Activated CD4-positive, alpha-beta memory T cell treated with anti-CD3 and anti-CD28 coated beads for 36 hours (primary cell): ENCODE measurements around the gene CCDC43. TPM values are rescaled to one million over a fixed set of nuclear protein-coding genes. Genes with fewer than 3 reads are reported as not detected.

ENCODE experiments used
- CTCF ChIA-PET: fragments of 350-600 bp; sonication (Branson Sonifier 250); formaldehyde crosslinking; loops from one replicate; lab custom pipeline; 2021; ENCODE audit warnings: antibody characterized with exemption, inconsistent platforms; lab: Charles Lee
- POLR2A ChIA-PET: fragments of 350-600 bp; sonication (Branson Sonifier 250); formaldehyde crosslinking; loops from one replicate; lab custom pipeline; 2021; ENCODE audit warnings: antibody characterized with exemption; lab: Charles Lee
- DNase-seq: peaks from one replicate; pipeline ENCODE4 v3.0.0-alpha.2; 2020
- H3K27ac Mint-ChIP-seq: one replicate; pipeline ENCODE4 v1.8.0; 2021; ENCODE audit warnings: mixed read lengths
- H3K27me3 Mint-ChIP-seq: one replicate; pipeline ENCODE4 v1.8.0; 2021; ENCODE audit warnings: mixed read lengths
- H3K36me3 Mint-ChIP-seq: one replicate; pipeline ENCODE4 v1.8.0; 2021; ENCODE audit warnings: mixed read lengths
- H3K4me1 Mint-ChIP-seq: one replicate; pipeline ENCODE4 v1.8.0; 2021; ENCODE audit warnings: low read depth, mixed read lengths
- H3K4me3 Mint-ChIP-seq: one replicate; pipeline ENCODE4 v1.8.0; 2021; ENCODE audit warnings: mild to moderate bottlenecking, mixed read lengths
- H3K9me3 Mint-ChIP-seq: one replicate; pipeline ENCODE4 v1.8.0; 2021; ENCODE audit warnings: mixed read lengths
- intact Hi-C: fragments of 100-400 bp; cut with micrococcal nuclease; formaldehyde crosslinking; loops from one replicate; pipeline ENCODE4 v1.15.1; 2023
- total RNA-seq, 2 experiments: library from RNA; stranded (reverse); gene quantifications; one replicate each; pipeline ENCODE4 v1.2.3, GENCODE V29; 2021

CCDC43 gene
- total RNA-seq, 2 experiments from 2014 or later = 26.4 to 27.7 TPM

DNA sequence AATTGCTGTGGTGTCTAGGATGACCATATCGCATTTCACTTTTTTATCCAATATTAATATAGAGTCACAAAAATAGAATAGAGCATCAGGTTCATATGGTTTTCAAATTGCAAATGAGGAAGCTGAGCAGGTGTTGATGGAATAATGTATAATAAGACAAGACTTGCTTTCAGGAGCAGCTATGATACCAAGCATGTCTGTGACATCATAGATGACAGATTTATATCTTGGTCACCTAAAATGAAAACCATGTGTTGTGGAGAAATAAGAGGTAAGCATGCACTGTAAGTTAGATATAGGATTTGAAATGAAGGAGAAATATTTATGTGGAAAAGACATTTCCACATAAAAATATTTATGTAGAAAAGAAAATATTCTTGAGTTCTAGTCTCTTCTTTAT, 24.7 kb downstream of the CCDC43 start:
- H3K27ac Mint-ChIP-seq = no peak overlapping the region
- ChIA-PET CTCF (no interaction called here), POLR2A (no interaction called here)
- no peaks in the 10 kb centered on the region for H3K36me3 Mint-ChIP-seq
- intact Hi-C loops = no loop called here
- peaks cover 2% of the 10 kb centered on the region for H3K27me3 Mint-ChIP-seq
- no peak overlapping the region for H3K4me3 Mint-ChIP-seq
- H3K9me3 Mint-ChIP-seq = no peaks in the 10 kb centered on the region
- no peaks in the 10 kb centered on the region for H3K4me1 Mint-ChIP-seq
- DNase-seq = no peak

- Mint-ChIP-seq H3K4me3 (no peak overlapping the region), H3K9me3 (no peaks in the 10 kb centered on the region), H3K36me3 (no peaks in the 10 kb centered on the region), H3K4me1 (no peaks in the 10 kb centered on the region), H3K27ac (no peak overlapping the region), H3K27me3 (peaks cover 2% of the 10 kb centered on the region)
- POLR2A ChIA-PET = no interaction called here
- intact Hi-C loops = no loop called here
- no peak for DNase-seq
- CTCF ChIA-PET = no interaction called here
Observed at GRCh38 chr17:44663095-44663494, 26.5 kb downstream of the CCDC43 start.

DNA sequence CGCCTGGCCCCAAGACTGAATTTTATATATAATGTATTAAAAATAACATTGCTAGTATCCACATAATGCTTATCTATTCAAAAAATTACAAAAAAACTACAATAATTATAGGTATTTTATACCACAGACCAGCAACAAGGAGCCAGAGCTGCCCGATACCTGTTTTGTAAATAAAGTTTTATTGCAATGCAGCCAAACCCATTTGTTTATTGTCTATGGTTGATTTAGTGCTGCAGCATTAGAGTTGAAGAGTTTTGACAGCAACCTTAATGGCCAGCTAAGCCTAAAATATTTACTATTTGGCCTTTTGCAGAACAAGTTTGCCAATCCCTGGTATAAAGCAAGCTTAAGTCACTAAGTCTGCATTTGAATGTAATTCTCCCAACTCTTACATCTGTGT, 27.7 kb downstream of the CCDC43 start:
- POLR2A ChIA-PET = no interaction called here
- CTCF ChIA-PET = no interaction called here
- H3K4me3 Mint-ChIP-seq = no peak overlapping the region
- intact Hi-C loops = no loop called here
- H3K9me3 Mint-ChIP-seq = no peaks in the 10 kb centered on the region
- H3K36me3 Mint-ChIP-seq = no peaks in the 10 kb centered on the region
- H3K27me3 Mint-ChIP-seq = peaks cover 8% of the 10 kb centered on the region
- peaks cover 3% of the 10 kb centered on the region for H3K4me1 Mint-ChIP-seq
- no peak for DNase-seq
- no peak overlapping the region for H3K27ac Mint-ChIP-seq

DNA sequence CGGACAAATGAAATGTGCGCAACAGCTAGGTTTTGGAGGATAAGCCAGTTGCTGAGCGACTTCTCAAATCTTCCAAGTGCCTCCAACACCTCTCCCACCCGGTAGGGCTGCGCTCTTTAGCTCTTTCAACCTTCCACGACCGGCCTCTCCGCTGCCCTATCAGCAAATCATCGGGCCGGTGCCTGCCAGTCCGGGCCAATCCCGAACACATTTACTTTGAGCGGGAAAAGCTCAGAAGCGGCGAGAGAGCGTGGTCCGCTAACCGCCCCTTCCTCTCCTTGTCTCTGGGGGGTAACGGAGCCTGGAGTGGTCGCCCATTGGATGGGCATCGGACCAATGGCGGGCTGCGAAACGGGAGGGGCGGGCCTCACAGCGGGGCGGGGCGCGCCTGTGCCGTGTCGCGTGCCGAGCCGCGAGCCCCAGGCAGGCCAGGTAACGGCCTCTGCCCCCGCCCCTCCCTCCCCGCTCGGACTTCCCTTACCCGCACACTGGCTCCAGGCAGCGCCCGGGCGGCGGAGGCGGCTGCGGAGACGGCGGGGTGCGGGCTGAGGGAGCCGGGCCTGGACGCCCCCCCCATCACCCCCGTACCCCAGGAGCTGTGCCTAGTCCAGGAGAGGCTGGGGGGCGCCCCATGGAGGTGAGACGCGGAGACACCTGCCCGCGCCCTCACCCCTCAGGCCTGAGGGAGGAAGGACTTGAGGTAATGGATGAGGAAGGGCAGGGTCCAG, 33.4 kb downstream of the CCDC43 start, which contains the start of gene MEIOC:
MEIOC (plus strand) TSS at position 486 of the 728 bp plus-strand sequence; CDS start at position 632, 146 bp downstream.
- POLR2A ChIA-PET = no interaction called here
- peaks cover 20% of the 10 kb centered on the region for H3K27me3 Mint-ChIP-seq
- H3K36me3 Mint-ChIP-seq = no peaks in the 10 kb centered on the region
- H3K4me1 Mint-ChIP-seq = peaks cover 4% of the 10 kb centered on the region
- DNase-seq = peak; percentile 53
- no peak within 1 kb of the TSS for H3K27ac Mint-ChIP-seq
- peak within 1 kb of the TSS; percentile 48 for H3K4me3 Mint-ChIP-seq
- no peaks in the 10 kb centered on the region for H3K9me3 Mint-ChIP-seq
- CTCF ChIA-PET = interaction anchor here (1.0 to 1.1 kb wide), 2 partner anchors 16 to 123 kb away, joined by 3 to 4 read pairs; no protein-coding TSS in a partner anchor
- intact Hi-C loops = no loop called here

DNA sequence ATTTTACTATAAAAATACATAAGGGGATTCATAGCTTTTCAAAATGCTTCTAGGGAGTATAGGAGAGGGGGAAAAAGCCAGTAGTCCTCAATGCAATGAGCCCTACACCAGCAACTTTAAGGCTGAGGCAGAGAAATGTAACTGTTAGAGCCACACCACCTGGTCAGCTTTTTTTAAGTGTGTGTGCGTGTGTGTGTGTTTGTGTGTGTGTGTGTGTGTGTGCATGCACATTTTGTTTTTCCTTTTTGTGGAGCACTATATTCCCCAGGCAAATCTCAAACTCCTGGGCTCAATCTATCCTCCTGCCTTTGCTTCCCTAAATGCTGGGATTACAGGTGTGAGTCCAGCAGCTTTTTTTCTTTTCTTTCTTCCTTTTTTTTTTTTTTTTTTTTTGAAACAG, 35.6 kb downstream of the CCDC43 start:
- Mint-ChIP-seq H3K27me3 (peaks cover 24% of the 10 kb centered on the region), H3K4me1 (peaks cover 4% of the 10 kb centered on the region), H3K9me3 (no peaks in the 10 kb centered on the region), H3K27ac (no peak overlapping the region), H3K4me3 (no peak overlapping the region), H3K36me3 (no peaks in the 10 kb centered on the region)
- intact Hi-C loops = no loop called here
- ChIA-PET CTCF (no interaction called here), POLR2A (no interaction called here)
- no peak for DNase-seq

GRCh38 chr17:44653384-44653783, 36.2 kb downstream of the CCDC43 start:
- CTCF ChIA-PET = no interaction called here
- Mint-ChIP-seq H3K27me3 (peaks cover 24% of the 10 kb centered on the region), H3K4me3 (no peak overlapping the region), H3K9me3 (no peaks in the 10 kb centered on the region), H3K4me1 (peaks cover 4% of the 10 kb centered on the region), H3K27ac (no peak overlapping the region), H3K36me3 (no peaks in the 10 kb centered on the region)
- POLR2A ChIA-PET = no interaction called here
- DNase-seq = no peak
- intact Hi-C loops = no loop called here

GRCh38 chr17:44652727-44653126, 36.8 kb downstream of the CCDC43 start:
- CTCF ChIA-PET = interaction anchor here (0.6 kb wide), 1 partner anchor 114 kb away, joined by 3 read pairs; no protein-coding TSS in a partner anchor
- no peak overlapping the region for H3K4me3 Mint-ChIP-seq
- H3K27me3 Mint-ChIP-seq = peaks cover 26% of the 10 kb centered on the region

GRCh38 chr17:44651228-44651627, 38.3 kb downstream of the CCDC43 start:
- ChIA-PET CTCF (no interaction called here), POLR2A (no interaction called here)
- no peak for DNase-seq
- H3K4me3 Mint-ChIP-seq = no peak overlapping the region
- no peak overlapping the region for H3K27ac Mint-ChIP-seq
- peaks cover 25% of the 10 kb centered on the region for H3K27me3 Mint-ChIP-seq
- no peaks in the 10 kb centered on the region for H3K36me3 Mint-ChIP-seq
- no peaks in the 10 kb centered on the region for H3K9me3 Mint-ChIP-seq
- H3K4me1 Mint-ChIP-seq = no peaks in the 10 kb centered on the region
- intact Hi-C loops = no loop called here

More at GRCh38 chr17:44652727-44653126, 36.8 kb downstream of the CCDC43 start:
- DNase-seq = no peak
- H3K9me3 Mint-ChIP-seq = no peaks in the 10 kb centered on the region
- intact Hi-C loops = no loop called here
- H3K27ac Mint-ChIP-seq = no peak overlapping the region
- peaks cover 4% of the 10 kb centered on the region for H3K4me1 Mint-ChIP-seq
- POLR2A ChIA-PET = no interaction called here
- no peaks in the 10 kb centered on the region for H3K36me3 Mint-ChIP-seq

- ChIA-PET POLR2A (no interaction called here), CTCF (no interaction called here)
- no peak for DNase-seq
- intact Hi-C loops = no loop called here
- H3K9me3 Mint-ChIP-seq = no peaks in the 10 kb centered on the region
- no peaks in the 10 kb centered on the region for H3K36me3 Mint-ChIP-seq
- H3K27me3 Mint-ChIP-seq = peaks cover 17% of the 10 kb centered on the region
- H3K4me3 Mint-ChIP-seq = no peak overlapping the region
- H3K27ac Mint-ChIP-seq = no peak overlapping the region
- no peaks in the 10 kb centered on the region for H3K4me1 Mint-ChIP-seq
Observed at GRCh38 chr17:44648963-44649362, 40.6 kb downstream of the CCDC43 start.

DNA sequence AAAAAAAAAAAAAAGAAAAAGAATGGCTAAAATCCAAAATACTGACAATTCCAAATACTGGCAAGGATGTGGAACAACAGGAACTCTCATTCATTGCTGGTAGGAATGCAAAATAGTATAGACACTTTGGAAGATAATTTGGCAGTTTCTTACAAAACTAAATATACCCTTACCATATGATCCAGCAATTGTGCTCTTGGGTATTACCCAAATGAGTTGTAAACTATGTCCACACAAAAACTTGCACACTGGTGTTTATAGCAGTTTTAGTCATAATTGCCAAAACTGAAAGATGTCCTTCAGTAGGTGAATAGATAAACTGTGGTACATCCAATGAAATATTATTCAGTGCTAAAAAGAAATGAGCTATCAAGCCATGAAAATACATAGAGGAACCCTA, 41.8 kb downstream of the CCDC43 start:
- intact Hi-C loops = no loop called here
- Mint-ChIP-seq H3K9me3 (no peaks in the 10 kb centered on the region), H3K4me3 (no peak overlapping the region), H3K4me1 (no peaks in the 10 kb centered on the region), H3K27ac (no peak overlapping the region), H3K36me3 (no peaks in the 10 kb centered on the region), H3K27me3 (peaks cover 18% of the 10 kb centered on the region)
- ChIA-PET CTCF (interaction anchor here (0.6 to 0.7 kb wide), 2 partner anchors 218 to 1175 kb away, joined by 3 to 5 read pairs; no protein-coding TSS in a partner anchor), POLR2A (no interaction called here)
- DNase-seq = no peak

GRCh38 chr17:44646280-44646679, 43.3 kb downstream of the CCDC43 start:
- ChIA-PET CTCF (no interaction called here), POLR2A (no interaction called here)
- no peak overlapping the region for H3K27ac Mint-ChIP-seq
- intact Hi-C loops = no loop called here
- H3K4me3 Mint-ChIP-seq = no peak overlapping the region
- no peaks in the 10 kb centered on the region for H3K4me1 Mint-ChIP-seq
- no peak for DNase-seq
- H3K36me3 Mint-ChIP-seq = no peaks in the 10 kb centered on the region
- peaks cover 20% of the 10 kb centered on the region for H3K27me3 Mint-ChIP-seq
- H3K9me3 Mint-ChIP-seq = no peaks in the 10 kb centered on the region

- no peaks in the 10 kb centered on the region for H3K36me3 Mint-ChIP-seq
- H3K27me3 Mint-ChIP-seq = peaks cover 15% of the 10 kb centered on the region
- ChIA-PET POLR2A (interaction anchor here (0.6 kb wide), 1 partner anchor 435 kb away, joined by 3 read pairs; no protein-coding TSS in a partner anchor), CTCF (no interaction called here)
- no peak for DNase-seq
- H3K4me3 Mint-ChIP-seq = no peak overlapping the region
- H3K27ac Mint-ChIP-seq = no peak overlapping the region
- no peaks in the 10 kb centered on the region for H3K9me3 Mint-ChIP-seq
- H3K4me1 Mint-ChIP-seq = no peaks in the 10 kb centered on the region
- intact Hi-C loops = no loop called here
Observed at GRCh38 chr17:44645341-44645740, 44.2 kb downstream of the CCDC43 start.

DNA sequence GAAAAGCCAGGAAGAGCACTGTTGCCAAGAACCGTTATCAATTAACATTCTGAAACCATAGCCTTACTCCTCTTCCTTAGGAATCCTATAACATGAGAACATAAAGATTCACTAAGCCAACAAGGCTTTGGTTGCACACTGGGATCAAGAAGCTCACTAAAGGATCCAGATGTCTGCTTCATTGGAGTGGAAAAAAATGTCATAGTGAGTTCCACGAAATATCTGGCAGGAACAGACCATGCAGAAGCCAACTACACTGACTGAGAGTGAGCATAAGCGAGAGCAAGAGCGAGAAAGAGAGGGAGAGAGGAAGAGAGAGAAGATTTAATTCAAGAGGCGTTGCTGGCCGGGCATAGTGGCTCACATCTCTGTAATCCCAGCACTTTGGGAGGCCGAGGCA, 46.7 kb downstream of the CCDC43 start:
- peaks cover 15% of the 10 kb centered on the region for H3K27me3 Mint-ChIP-seq
- no peak overlapping the region for H3K4me3 Mint-ChIP-seq
- ChIA-PET CTCF (interaction anchor here (1.3 kb wide), 1 partner anchor 109 kb away, joined by 6 read pairs; no protein-coding TSS in a partner anchor), POLR2A (no interaction called here)
- H3K36me3 Mint-ChIP-seq = no peaks in the 10 kb centered on the region
- H3K27ac Mint-ChIP-seq = no peak overlapping the region
- intact Hi-C loops = no loop called here
- DNase-seq = no peak
- H3K9me3 Mint-ChIP-seq = no peaks in the 10 kb centered on the region
- no peaks in the 10 kb centered on the region for H3K4me1 Mint-ChIP-seq
